ENCODE measurements around the gene TRIM5. TPM values are rescaled to one million over a fixed set of nuclear protein-coding genes. Genes with fewer than 3 reads are reported as not detected.
"Not testable (repeated sequence)": the region's sequence is repeated elsewhere in the genome, so short reads cannot be mapped to it uniquely, and the experiment has no call there.

Gene TRIM5
- total RNA-seq, 1 experiment from 2014 or later: 17.9 TPM

DNA sequence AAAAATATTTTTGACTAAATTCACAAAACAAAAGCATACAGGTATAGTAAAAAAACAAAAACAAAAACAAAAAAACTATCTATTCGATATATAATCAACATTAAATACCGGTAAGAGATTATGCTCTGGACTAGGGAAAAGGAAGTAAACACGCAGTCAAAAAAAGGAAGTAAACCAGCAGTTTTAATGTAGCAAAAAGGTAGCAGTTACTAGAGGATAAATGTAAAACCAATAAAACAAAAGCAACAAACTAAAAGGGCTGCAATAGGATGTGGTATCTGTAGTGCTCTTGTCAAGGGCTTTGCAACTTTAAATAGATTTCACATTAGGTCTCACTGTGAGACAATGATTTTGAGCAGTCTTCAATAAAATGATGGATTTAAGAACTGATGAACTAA lies 7.1 kb upstream of the TRIM5 start:
- intact Hi-C loops (cut with micrococcal nuclease; ENCODE audit: unreplicated experiment): no loop called here
- TF ChIP-seq, protein P1, sequence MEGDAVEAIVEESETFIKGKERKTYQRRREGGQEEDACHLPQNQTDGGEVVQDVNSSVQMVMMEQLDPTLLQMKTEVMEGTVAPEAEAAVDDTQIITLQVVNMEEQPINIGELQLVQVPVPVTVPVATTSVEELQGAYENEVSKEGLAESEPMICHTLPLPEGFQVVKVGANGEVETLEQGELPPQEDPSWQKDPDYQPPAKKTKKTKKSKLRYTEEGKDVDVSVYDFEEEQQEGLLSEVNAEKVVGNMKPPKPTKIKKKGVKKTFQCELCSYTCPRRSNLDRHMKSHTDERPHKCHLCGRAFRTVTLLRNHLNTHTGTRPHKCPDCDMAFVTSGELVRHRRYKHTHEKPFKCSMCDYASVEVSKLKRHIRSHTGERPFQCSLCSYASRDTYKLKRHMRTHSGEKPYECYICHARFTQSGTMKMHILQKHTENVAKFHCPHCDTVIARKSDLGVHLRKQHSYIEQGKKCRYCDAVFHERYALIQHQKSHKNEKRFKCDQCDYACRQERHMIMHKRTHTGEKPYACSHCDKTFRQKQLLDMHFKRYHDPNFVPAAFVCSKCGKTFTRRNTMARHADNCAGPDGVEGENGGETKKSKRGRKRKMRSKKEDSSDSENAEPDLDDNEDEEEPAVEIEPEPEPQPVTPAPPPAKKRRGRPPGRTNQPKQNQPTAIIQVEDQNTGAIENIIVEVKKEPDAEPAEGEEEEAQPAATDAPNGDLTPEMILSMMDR (conservative IDR thresholded peaks at IDR 0.05; ENCODE audit: low read depth, low read length): no peak
- no peak for TF ChIP-seq EZH2 (IDR thresholded peaks at IDR 0.05; ENCODE audit: borderline replicate concordance, low read depth, low read length, poor library complexity, severe bottlenecking)
- Histone ChIP-seq H3K27ac (ENCODE audit: low read depth, low read length, poor library complexity, severe bottlenecking) (no peak overlapping the region), H3K27me3 (replicated peaks; ENCODE audit: insufficient read depth, low read depth, low read length, poor library complexity) (no peaks in the 10 kb centered on the region), H3K4me3 (ENCODE audit: low read depth, low read length, poor library complexity, severe bottlenecking) (no peak overlapping the region), H3K36me3 (ENCODE audit: insufficient read depth, low read length, poor library complexity, severe bottlenecking) (no peaks in the 10 kb centered on the region), H3K4me1 (ENCODE audit: insufficient read depth, low read length, poor library complexity, severe bottlenecking) (no peaks in the 10 kb centered on the region), H3K9me3 (ENCODE audit: low read depth, low read length, poor library complexity, severe bottlenecking) (no peaks in the 10 kb centered on the region)
- ChIA-PET POLR2A (ENCODE audit: low non-redundant PET) (no interaction called here), CTCF (no interaction called here)
- no peak for DNase-seq (ENCODE audit: low spot score)
- BruUV-seq (replicated peaks): no TSS peak

DNA sequence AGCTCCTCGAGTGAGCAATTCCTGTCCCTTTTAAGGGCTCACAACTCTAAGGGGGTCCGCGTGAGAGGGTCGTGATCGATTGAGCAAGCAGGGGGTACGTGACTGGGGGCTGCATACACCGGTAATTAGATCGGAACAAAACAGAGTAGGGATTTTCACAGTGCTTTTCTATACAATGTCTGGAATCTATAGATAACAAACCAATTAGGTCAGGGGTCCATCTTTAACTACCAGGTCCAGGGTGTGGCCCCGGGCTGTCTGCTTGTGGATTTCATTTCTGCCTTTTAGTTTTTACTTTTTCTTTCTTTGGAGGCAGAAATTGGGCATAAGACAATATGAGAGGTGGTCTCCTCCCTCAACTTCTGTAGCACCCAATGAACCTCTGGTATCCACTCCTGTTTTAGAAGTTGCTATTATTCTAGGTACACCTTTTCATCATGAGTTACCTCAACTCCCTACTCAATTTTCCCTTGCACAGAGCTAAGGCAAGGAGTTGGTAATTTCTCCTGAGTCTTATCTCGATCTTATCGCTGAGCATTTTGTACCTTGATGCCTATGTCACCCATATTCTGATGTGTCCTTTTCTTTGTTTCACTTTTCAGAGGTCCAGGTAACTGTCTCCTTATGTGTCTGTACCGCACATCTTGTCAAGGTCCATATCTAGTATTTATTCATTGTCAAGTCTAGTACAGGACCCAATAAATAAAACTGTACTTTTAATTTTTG lies 6.5 kb upstream of the TRIM5 start:
- H3K4me3 ChIP-seq (ENCODE audit: low read depth, low read length, poor library complexity, severe bottlenecking); POLR2A ChIA-PET (ENCODE audit: low non-redundant PET); H3K36me3 ChIP-seq (ENCODE audit: insufficient read depth, low read length, poor library complexity, severe bottlenecking); CTCF ChIA-PET; BruUV-seq (replicated peaks); H3K4me1 ChIP-seq (ENCODE audit: insufficient read depth, low read length, poor library complexity, severe bottlenecking); intact Hi-C loops (cut with micrococcal nuclease; ENCODE audit: unreplicated experiment); H3K27me3 ChIP-seq (replicated peaks; ENCODE audit: insufficient read depth, low read depth, low read length, poor library complexity); H3K9me3 ChIP-seq (ENCODE audit: low read depth, low read length, poor library complexity, severe bottlenecking); DNase-seq (ENCODE audit: low spot score); H3K27ac ChIP-seq (ENCODE audit: low read depth, low read length, poor library complexity, severe bottlenecking): not testable (repeated sequence)

DNA sequence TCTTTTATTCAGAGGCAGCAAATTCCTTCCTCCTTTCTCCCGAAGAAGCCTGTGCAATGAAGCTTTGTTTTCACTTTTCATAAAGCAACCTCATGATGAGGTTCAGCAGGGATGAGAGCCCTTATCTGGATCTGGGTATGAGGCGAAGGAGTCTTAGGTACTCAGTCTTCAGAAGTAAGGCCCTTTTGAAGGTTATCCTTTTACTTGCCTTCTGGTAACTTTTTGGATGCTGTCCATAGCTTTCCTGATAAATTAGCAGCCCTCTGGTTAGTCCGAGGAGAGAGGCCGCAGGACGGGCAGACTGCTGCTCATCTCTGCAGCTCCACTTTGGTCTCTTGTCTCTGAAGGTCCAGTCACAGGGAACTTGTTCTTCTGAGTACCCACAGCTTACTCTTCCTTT lies 5.9 kb upstream of the TRIM5 start:
- H3K9me3 ChIP-seq (ENCODE audit: low read depth, low read length, poor library complexity, severe bottlenecking): no peaks in the 10 kb centered on the region
- H3K4me1 ChIP-seq (ENCODE audit: insufficient read depth, low read length, poor library complexity, severe bottlenecking): no peaks in the 10 kb centered on the region
- no peaks in the 10 kb centered on the region for H3K36me3 ChIP-seq (ENCODE audit: insufficient read depth, low read length, poor library complexity, severe bottlenecking)
- POLR2A ChIA-PET (ENCODE audit: low non-redundant PET): no interaction called here
- intact Hi-C loops (cut with micrococcal nuclease; ENCODE audit: unreplicated experiment): no loop called here
- CTCF ChIA-PET: no interaction called here
- no TSS peak for BruUV-seq (replicated peaks)
- TF ChIP-seq EZH2 (IDR thresholded peaks at IDR 0.05; ENCODE audit: borderline replicate concordance, low read depth, low read length, poor library complexity, severe bottlenecking): no peak
- TF ChIP-seq, protein P1 (conservative IDR thresholded peaks at IDR 0.05; ENCODE audit: low read depth, low read length): no peak
- H3K4me3 ChIP-seq (ENCODE audit: low read depth, low read length, poor library complexity, severe bottlenecking): no peak overlapping the region
- no peak for DNase-seq (ENCODE audit: low spot score)
- no peaks in the 10 kb centered on the region for H3K27me3 ChIP-seq (replicated peaks; ENCODE audit: insufficient read depth, low read depth, low read length, poor library complexity)
- no peak overlapping the region for H3K27ac ChIP-seq (ENCODE audit: low read depth, low read length, poor library complexity, severe bottlenecking)

DNA sequence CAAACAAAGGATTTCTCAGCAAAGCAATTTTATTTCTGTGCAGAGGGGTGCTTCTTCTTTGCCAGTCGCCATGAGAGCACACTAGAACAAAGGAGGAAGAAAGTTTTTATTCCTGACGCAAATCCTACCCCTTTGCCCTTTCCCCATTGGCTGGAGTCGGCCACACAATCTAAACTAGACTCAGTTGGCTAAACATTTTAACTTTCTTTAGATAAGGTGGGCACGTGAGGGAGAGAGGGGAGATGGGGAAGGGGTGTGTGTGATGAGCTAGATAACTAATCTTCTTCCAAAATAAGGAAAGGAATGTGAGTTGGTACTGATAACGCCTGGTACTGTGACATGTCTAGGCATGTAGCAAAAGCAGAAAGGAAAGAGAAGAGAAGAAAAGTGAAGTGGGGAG lies 5.3 kb upstream of the TRIM5 start:
- Histone ChIP-seq H3K4me1 (ENCODE audit: insufficient read depth, low read length, poor library complexity, severe bottlenecking) (no peaks in the 10 kb centered on the region), H3K27ac (ENCODE audit: low read depth, low read length, poor library complexity, severe bottlenecking) (no peak overlapping the region), H3K9me3 (ENCODE audit: low read depth, low read length, poor library complexity, severe bottlenecking) (no peaks in the 10 kb centered on the region), H3K27me3 (replicated peaks; ENCODE audit: insufficient read depth, low read depth, low read length, poor library complexity) (no peaks in the 10 kb centered on the region), H3K36me3 (ENCODE audit: insufficient read depth, low read length, poor library complexity, severe bottlenecking) (no peaks in the 10 kb centered on the region), H3K4me3 (ENCODE audit: low read depth, low read length, poor library complexity, severe bottlenecking) (no peak overlapping the region)
- intact Hi-C loops (cut with micrococcal nuclease; ENCODE audit: unreplicated experiment): no loop called here
- CTCF ChIA-PET: no interaction called here
- no TSS peak for BruUV-seq (replicated peaks)
- no peak for DNase-seq (ENCODE audit: low spot score)
- POLR2A ChIA-PET (ENCODE audit: low non-redundant PET): no interaction called here
- no peak for TF ChIP-seq EZH2 (IDR thresholded peaks at IDR 0.05; ENCODE audit: borderline replicate concordance, low read depth, low read length, poor library complexity, severe bottlenecking)
- TF ChIP-seq, protein P1 (conservative IDR thresholded peaks at IDR 0.05; ENCODE audit: low read depth, low read length): no peak
